Hepatocyte (in vitro differentiated cells): ENCODE results near the gene TACSTD2. TPM values are rescaled to one million over a fixed set of nuclear protein-coding genes. Genes with fewer than 3 reads are reported as not detected.

Experiments
- DNase-seq: peaks from one replicate; pipeline ENCODE4 v3.0.0-alpha.2; 2016; ENCODE audit warnings: low spot score
- H2AFZ ChIP-seq: fragments of 200-600 bp; sonication (generic); 2 replicates; pipeline ENCODE4 v1.6.0; 2016; ENCODE audit warnings: antibody characterized with exemption, mild to moderate bottlenecking
- H3K27ac ChIP-seq: fragments of 200-600 bp; sonication (generic); 2 replicates; pipeline ENCODE4 v1.5.1; 2016; ENCODE audit warnings: mild to moderate bottlenecking
- H3K27me3 ChIP-seq: fragments of 200-600 bp; sonication (generic); 2 replicates; pipeline ENCODE4 v1.6.1; 2016
- H3K36me3 ChIP-seq: fragments of 200-600 bp; sonication (generic); replicated peaks from 2 replicates; pipeline ENCODE4 v1.5.1; 2016; ENCODE audit warnings: low read depth; ENCODE audit not compliant: insufficient read depth
- H3K4me1 ChIP-seq: fragments of 200-600 bp; sonication (generic); 2 replicates; pipeline ENCODE4 v1.5.1; 2016; ENCODE audit warnings: mild to moderate bottlenecking, moderate library complexity; ENCODE audit not compliant: insufficient read depth
- H3K4me2 ChIP-seq: fragments of 200-600 bp; sonication (generic); 2 replicates; pipeline ENCODE4 v1.6.0; 2016
- H3K4me3 ChIP-seq: fragments of 200-600 bp; sonication (generic); 2 replicates; pipeline ENCODE4 v1.5.1; 2016; ENCODE audit warnings: mild to moderate bottlenecking
- H3K79me2 ChIP-seq: fragments of 200-600 bp; sonication (generic); 2 replicates; pipeline ENCODE4 v1.6.0; 2017; ENCODE audit warnings: mild to moderate bottlenecking
- H3K9me2 ChIP-seq: fragments of 200-600 bp; sonication (generic); replicated peaks from 2 replicates; pipeline ENCODE4 v1.6.0; 2017; ENCODE audit warnings: mild to moderate bottlenecking; ENCODE audit not compliant: insufficient read depth
- H3K9me3 ChIP-seq: fragments of 200-600 bp; sonication (generic); 2 replicates; pipeline ENCODE4 v1.5.1; 2016; ENCODE audit warnings: low read depth, mild to moderate bottlenecking
- H4K20me1 ChIP-seq: fragments of 200-600 bp; sonication (generic); 2 replicates; pipeline ENCODE4 v1.6.0; 2016; ENCODE audit warnings: mild to moderate bottlenecking; ENCODE audit not compliant: insufficient read depth, poor library complexity, severe bottlenecking
- CTCF ChIP-seq: fragments of 200-600 bp; sonication (generic); IDR thresholded peaks from 2 replicates; pipeline ENCODE4 v1.5.1; 2016; ENCODE audit warnings: antibody characterized with exemption, mild to moderate bottlenecking; ENCODE audit not compliant: poor library complexity
- EZH2 ChIP-seq: fragments of 200-600 bp; sonication (generic); IDR thresholded peaks from 2 replicates; pipeline ENCODE4 v1.6.1; 2016; ENCODE audit warnings: antibody characterized with exemption, mild to moderate bottlenecking, borderline replicate concordance
- EZH2phosphoT487 ChIP-seq: fragments of 200-600 bp; sonication (generic); IDR thresholded peaks from one replicate; pipeline ENCODE4 v1.6.1; 2018; ENCODE audit warnings: antibody characterized with exemption, mild to moderate bottlenecking, low read depth, moderate library complexity; ENCODE audit not compliant: unreplicated experiment, severe bottlenecking
- WGBS: methylation state at CpG from one replicate; pipeline ENCODE4 v1.1.6; 2016; ENCODE audit warnings: low lambda C conversion rate; ENCODE audit errors: missing lambda C conversion rate; 5-methylcytosine and 5-hydroxymethylcytosine counted together
- polyA plus RNA-seq: library from polyadenylated mRNA; unstranded; fragments of >200 nt; fragmentation: Nextera tagmentation; extraction: Ambion mirVana; gene quantifications from 2 replicates; pipeline ENCODE4 v1.2.1, GENCODE V29; 2016
- total RNA-seq: library from RNA; depleted of rRNA; stranded (reverse); fragments of >200 nt; gene quantifications from 2 replicates; pipeline ENCODE4 v1.2.3, GENCODE V29; 2014

TACSTD2 gene
- total and polyA plus RNA-seq, 2 experiments from 2014 or later: 6.7 to 21.7 TPM

- no peaks in the 10 kb centered on the region for H3K79me2 ChIP-seq
- H4K20me1 ChIP-seq: no peaks in the 10 kb centered on the region
- no peak for TF ChIP-seq CTCF
- no peak for TF ChIP-seq EZH2phosphoT487
- no peak for TF ChIP-seq EZH2
- DNase-seq: no peak
- H3K4me2 ChIP-seq: peak overlapping the region; percentile 44
- no peaks in the 10 kb centered on the region for H3K9me2 ChIP-seq
- H2AFZ ChIP-seq: no peak overlapping the region
- no peaks in the 10 kb centered on the region for H3K27me3 ChIP-seq
- no peak overlapping the region for H3K4me3 ChIP-seq
- H3K9me3 ChIP-seq: no peaks in the 10 kb centered on the region
- no peaks in the 10 kb centered on the region for H3K36me3 ChIP-seq
- H3K4me1 ChIP-seq: peaks cover 15% of the 10 kb centered on the region
- WGBS: 47% methylated on average over 2 of the region's 2 CpGs
- peak overlapping the region; percentile 77 for H3K27ac ChIP-seq
Measured at GRCh38 chr1:58572690-58573089, 4.4 kb downstream of the TACSTD2 start.

GRCh38 chr1:58571616-58572015, 5.4 kb downstream of the TACSTD2 start:
- no peak overlapping the region for H3K27ac ChIP-seq
- no peak for TF ChIP-seq CTCF
- TF ChIP-seq EZH2: no peak
- no peak for TF ChIP-seq EZH2phosphoT487
- no peaks in the 10 kb centered on the region for H3K9me3 ChIP-seq
- no peak overlapping the region for H2AFZ ChIP-seq
- no peaks in the 10 kb centered on the region for H3K9me2 ChIP-seq
- H3K4me2 ChIP-seq: no peak overlapping the region
- H3K4me1 ChIP-seq: peaks cover 12% of the 10 kb centered on the region
- DNase-seq: no peak
- H4K20me1 ChIP-seq: no peaks in the 10 kb centered on the region
- H3K36me3 ChIP-seq: no peaks in the 10 kb centered on the region
- H3K27me3 ChIP-seq: no peaks in the 10 kb centered on the region
- H3K4me3 ChIP-seq: no peak overlapping the region
- H3K79me2 ChIP-seq: no peaks in the 10 kb centered on the region

GRCh38 chr1:58570817-58571216, 6.2 kb downstream of the TACSTD2 start:
- Histone ChIP-seq H3K36me3 (no peaks in the 10 kb centered on the region), H3K9me2 (no peaks in the 10 kb centered on the region), H3K4me3 (no peak overlapping the region), H3K4me1 (peaks cover 12% of the 10 kb centered on the region), H3K4me2 (no peak overlapping the region), H3K79me2 (no peaks in the 10 kb centered on the region), H3K27ac (no peak overlapping the region), H4K20me1 (no peaks in the 10 kb centered on the region), H2AFZ (no peak overlapping the region), H3K9me3 (no peaks in the 10 kb centered on the region), H3K27me3 (no peaks in the 10 kb centered on the region)
- DNase-seq: no peak
- 90% methylated on average over 2 of the region's 2 CpGs for WGBS
- TF ChIP-seq EZH2phosphoT487: no peak
- no peak for TF ChIP-seq EZH2
- TF ChIP-seq CTCF: no peak

- Histone ChIP-seq H4K20me1 (no peaks in the 10 kb centered on the region), H3K27me3 (no peaks in the 10 kb centered on the region), H3K4me2 (no peak overlapping the region), H3K27ac (no peak overlapping the region), H3K79me2 (no peaks in the 10 kb centered on the region), H3K9me3 (no peaks in the 10 kb centered on the region), H3K4me3 (no peak overlapping the region), H3K4me1 (peaks cover 12% of the 10 kb centered on the region), H3K9me2 (no peaks in the 10 kb centered on the region), H2AFZ (no peak overlapping the region), H3K36me3 (no peaks in the 10 kb centered on the region)
- TF ChIP-seq EZH2phosphoT487: no peak
- TF ChIP-seq EZH2: no peak
- no peak for TF ChIP-seq CTCF
- DNase-seq: no peak
Measured at GRCh38 chr1:58570094-58570493, 7.0 kb downstream of the TACSTD2 start.
